UCSD-AML1 (cell line): ENCODE results near the gene CSAG3.

Source experiments
- DNase-seq: peaks from one replicate; lab custom pipeline; 2025; ENCODE audit not compliant: unreplicated experiment; lab: John Stamatoyannopoulos, UW

CSAG3 gene

DNA sequence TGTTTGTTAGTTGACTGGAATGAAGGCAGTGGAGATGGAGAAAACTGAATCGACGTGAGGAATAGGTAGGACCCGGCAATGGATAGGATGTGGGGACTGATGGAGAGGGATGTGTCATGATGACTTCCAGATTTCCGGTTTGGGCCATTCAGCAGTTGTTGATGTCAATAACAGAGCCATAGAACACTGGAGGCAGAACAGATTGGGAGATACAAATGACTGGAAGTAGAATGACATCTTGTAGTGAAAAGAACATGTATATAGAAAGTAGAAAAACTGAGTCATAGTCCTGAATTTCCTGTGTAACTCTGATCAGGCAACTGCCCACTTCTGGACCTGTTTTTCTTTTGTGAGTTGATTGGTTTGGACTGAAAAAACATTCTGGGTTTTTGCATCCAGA lies 47.0 kb downstream of the CSAG3 start:
- no peak for DNase-seq
